GM19452 (cell line): ENCODE data around the gene ACVR2B.

Source experiments
- ATAC-seq: cut with Tn5 transposase; IDR thresholded peaks from one replicate; pipeline ENCODE4 v1.9.1; 2021; ENCODE audit not compliant: unreplicated experiment

Gene ACVR2B

DNA sequence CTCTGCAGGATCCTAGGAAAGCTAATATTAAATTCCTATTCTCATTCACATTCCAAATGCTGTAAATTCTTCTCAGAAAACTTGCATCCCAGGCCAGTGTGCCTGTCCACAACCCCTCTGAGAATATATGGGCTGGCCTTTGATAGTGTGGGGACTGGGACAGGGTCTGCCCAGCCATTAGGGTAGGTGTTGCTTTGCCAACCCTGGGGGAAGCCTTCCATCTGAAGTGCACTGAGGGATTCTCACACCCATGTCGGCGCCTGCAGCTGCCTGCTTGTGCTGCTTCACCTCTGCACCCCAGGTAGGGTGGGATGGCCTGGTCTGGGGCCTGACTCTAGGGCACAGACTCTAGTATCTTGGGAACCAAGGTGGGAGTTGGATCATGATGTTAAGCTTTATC, 27.2 kb downstream of the ACVR2B start:
- no peak for ATAC-seq

DNA sequence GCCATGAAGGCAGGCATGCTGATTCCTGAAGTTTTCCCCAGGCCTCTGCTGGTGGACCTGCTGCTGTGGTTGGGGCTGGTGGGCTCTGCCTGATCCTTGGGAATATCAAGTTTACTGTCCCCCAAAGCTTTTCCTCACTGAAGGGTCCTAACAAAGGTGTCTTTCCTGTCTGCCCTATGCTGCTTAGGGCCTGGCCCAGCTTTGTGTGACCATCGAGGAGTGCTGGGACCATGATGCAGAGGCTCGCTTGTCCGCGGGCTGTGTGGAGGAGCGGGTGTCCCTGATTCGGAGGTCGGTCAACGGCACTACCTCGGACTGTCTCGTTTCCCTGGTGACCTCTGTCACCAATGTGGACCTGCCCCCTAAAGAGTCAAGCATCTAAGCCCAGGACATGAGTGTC, 29.3 kb downstream of the ACVR2B start:
- ATAC-seq = no peak

- peak; percentile 95 for ATAC-seq
These were observed 33.6 kb downstream of the ACVR2B start for GRCh38 chr3:38487323-38487722.

GRCh38 chr3:38488949-38489348, 35.3 kb downstream of the ACVR2B start:
- no peak for ATAC-seq

DNA sequence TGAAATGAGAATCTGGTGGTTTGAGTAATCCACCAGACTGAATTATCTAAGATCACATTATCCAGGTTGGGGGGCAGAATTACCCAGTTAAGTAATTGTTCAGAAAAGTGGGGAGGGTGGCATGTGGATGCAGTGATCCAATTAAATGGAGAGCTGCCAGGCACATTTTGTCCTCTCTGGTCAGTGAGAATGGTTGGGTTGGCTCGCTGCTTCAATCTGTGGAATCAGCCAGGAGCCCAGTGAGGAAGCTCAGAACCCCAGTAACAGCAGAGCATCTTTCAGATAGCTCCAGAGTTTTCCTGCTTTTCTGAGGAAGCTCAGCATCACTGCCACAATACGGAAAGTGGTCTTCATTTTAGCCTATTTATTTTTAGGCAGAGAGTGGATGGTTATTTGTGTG, 36.1 kb downstream of the ACVR2B start:
- ATAC-seq = no peak

- no peak for ATAC-seq
These were observed 36.8 kb downstream of the ACVR2B start for GRCh38 chr3:38490281-38491030.

DNA sequence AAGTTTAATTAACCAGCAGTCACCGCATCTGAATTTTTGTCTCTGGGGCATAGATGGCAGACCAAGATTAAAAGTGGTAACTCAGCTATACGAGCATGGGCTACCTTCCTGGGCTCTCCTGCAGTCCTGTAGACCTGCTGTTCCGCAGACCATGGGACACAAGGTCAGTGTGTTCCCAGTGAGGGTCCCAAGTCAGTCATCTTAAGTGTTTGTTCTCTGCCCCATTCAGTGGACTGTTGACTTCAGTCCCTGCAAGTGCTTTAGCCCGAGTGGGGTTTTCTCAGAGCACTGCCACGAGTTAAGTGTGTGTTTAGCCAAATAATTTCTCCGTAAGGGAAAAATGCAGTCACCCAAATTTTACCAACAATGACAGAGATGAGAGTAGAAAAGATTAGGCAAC, 37.5 kb downstream of the ACVR2B start:
- no peak for ATAC-seq

- no peak for ATAC-seq
These were observed 39.3 kb downstream of the ACVR2B start for GRCh38 chr3:38493031-38493430.

GRCh38 chr3:38496131-38496910, 42.6 kb downstream of the ACVR2B start, which contains the start of gene EXOG:
Gene EXOG (plus strand): TSS chr3:38496340. CDS start chr3:38496368, 28 bp downstream.
- peak; percentile 89 for ATAC-seq

- no peak for ATAC-seq
These were observed 43.3 kb downstream of the ACVR2B start for GRCh38 chr3:38497031-38497430.

GRCh38 chr3:38500688-38501417, 47.2 kb downstream of the ACVR2B start:
- no peak for ATAC-seq

GRCh38 chr3:38507120-38507519, 53.4 kb downstream of the ACVR2B start:
- ATAC-seq = peak; percentile 98

- ATAC-seq = no peak
These were observed 56.0 kb downstream of the ACVR2B start for GRCh38 chr3:38509732-38510131.

DNA sequence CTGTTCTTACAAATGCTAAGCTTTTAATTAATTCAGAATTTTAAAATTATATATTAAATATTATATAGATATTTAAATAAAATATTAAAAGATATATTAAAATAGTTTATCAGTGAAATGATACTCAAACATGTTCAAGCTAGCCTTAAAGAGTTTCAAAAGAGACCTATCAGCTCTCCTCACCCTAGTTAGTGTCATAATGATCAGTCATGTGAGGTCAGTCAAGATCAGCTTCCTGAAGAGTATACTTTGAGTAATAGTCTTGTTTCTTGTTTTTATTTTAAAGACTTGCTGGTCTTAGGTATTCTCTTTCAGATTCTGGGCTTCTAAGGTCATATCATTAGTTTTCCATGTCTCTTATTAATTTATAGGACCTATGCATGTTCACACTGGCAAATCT, 56.9 kb downstream of the ACVR2B start:
- ATAC-seq = no peak

GRCh38 chr3:38511546-38511945, 57.9 kb downstream of the ACVR2B start:
- no peak for ATAC-seq

DNA sequence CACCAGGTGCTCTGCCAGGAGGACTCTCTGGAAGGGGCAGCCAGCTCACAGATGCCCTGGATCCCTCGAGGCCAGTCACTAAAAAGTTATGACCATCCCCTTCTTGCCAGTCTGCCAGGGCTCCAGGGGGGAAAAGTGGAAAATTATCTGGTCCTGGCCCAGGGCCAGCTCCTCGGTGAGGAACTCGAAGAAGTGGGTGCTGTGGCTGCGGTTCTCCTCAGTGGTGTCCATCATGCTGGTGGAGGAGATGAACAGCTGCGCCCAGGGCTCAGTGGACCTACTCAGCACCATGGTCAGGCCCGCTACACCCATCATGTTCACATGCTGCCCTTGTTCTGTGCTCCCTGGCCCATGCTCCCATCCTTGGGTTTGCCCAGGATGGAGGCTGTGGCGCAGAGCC, 61.7 kb downstream of the ACVR2B start:
- ATAC-seq = no peak

- ATAC-seq = no peak
These were observed 63.0 kb downstream of the ACVR2B start for GRCh38 chr3:38516669-38517068.

DNA sequence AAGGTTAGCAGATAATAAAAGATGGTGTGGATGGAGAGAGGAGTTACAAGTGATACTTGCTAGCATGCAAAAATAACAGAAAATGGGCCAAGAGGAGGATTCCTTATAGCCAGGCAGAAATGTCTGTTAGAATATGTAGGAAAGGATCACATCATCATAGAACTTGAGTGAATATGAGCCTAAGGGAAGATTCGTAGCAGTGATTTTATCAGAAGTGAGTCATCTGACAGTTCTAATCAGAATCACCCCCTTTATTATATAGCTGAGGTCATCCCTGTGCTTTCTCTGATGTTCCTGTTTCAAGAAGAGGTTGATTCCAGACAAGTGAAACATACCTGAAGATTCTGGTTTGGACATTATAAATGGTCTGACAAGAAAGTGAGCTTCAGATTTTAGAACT, 65.3 kb downstream of the ACVR2B start:
- ATAC-seq = no peak

DNA sequence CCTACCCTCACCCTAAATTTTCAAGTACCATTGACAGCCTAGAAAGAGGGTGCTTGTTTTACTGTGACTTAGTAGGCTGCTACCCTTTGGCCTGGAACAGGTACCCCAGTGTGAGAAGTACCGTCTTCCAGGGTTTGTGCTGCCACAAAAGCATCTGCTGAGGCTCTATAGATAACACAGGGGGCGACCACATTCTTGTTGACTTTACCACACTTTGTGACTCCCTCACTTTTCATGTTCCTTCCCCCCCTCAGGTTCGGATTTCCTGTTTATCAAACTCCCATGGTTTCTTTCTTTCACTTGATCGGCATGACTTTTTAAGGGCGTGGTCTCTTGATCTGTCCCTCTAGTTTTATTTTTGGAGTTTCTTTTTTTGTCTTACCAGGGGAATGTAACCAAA, 66.0 kb downstream of the ACVR2B start:
- ATAC-seq = no peak

GRCh38 chr3:38521391-38521987, 67.8 kb downstream of the ACVR2B start:
- peak; percentile 78 for ATAC-seq

GRCh38 chr3:38522002-38522401, 68.3 kb downstream of the ACVR2B start:
- no peak for ATAC-seq
